GM21515 (cell line): Measurements from ENCODE around the gene CITED4.

Experiments
- ATAC-seq: cut with Tn5 transposase; IDR thresholded peaks from one replicate; pipeline ENCODE4 v1.9.1; 2021; ENCODE audit not compliant: unreplicated experiment

CITED4 gene

GRCh38 chr1:40837601-40838000 lies 24.6 kb downstream of the CITED4 start:
- ATAC-seq = no peak

- ATAC-seq = no peak
Measured at GRCh38 chr1:40836283-40836682, 25.9 kb downstream of the CITED4 start.

- ATAC-seq = no peak
Measured at GRCh38 chr1:40834968-40835545, 27.1 kb downstream of the CITED4 start.

- ATAC-seq = no peak
Measured at GRCh38 chr1:40833979-40834378, 28.2 kb downstream of the CITED4 start.

GRCh38 chr1:40831001-40831732 lies 31.0 kb downstream of the CITED4 start:
- ATAC-seq = no peak

- no peak for ATAC-seq
Measured at GRCh38 chr1:40830419-40830943, 31.7 kb downstream of the CITED4 start.

GRCh38 chr1:40829631-40830245 lies 32.4 kb downstream of the CITED4 start:
- ATAC-seq = no peak

- no peak for ATAC-seq
Measured at GRCh38 chr1:40825996-40826395, 36.2 kb downstream of the CITED4 start.

- no peak for ATAC-seq
Measured at GRCh38 chr1:40825435-40825788, 36.8 kb downstream of the CITED4 start.

- no peak for ATAC-seq
Measured at GRCh38 chr1:40824591-40825434, 37.4 kb downstream of the CITED4 start.

GRCh38 chr1:40823983-40824382 lies 38.2 kb downstream of the CITED4 start:
- no peak for ATAC-seq

GRCh38 chr1:40823345-40823744 lies 38.8 kb downstream of the CITED4 start:
- ATAC-seq = no peak

- ATAC-seq = no peak
Measured at GRCh38 chr1:40822890-40823289, 39.3 kb downstream of the CITED4 start.

- ATAC-seq = no peak
Measured at GRCh38 chr1:40820911-40821693, 41.1 kb downstream of the CITED4 start.

GRCh38 chr1:40820251-40820797 lies 41.8 kb downstream of the CITED4 start:
- no peak for ATAC-seq

- ATAC-seq = no peak
Measured at GRCh38 chr1:40819101-40819500, 43.1 kb downstream of the CITED4 start.

GRCh38 chr1:40818264-40818961 lies 43.8 kb downstream of the CITED4 start:
- ATAC-seq = peak; percentile 78

- no peak for ATAC-seq
Measured at GRCh38 chr1:40817791-40818263, 44.3 kb downstream of the CITED4 start.

- no peak for ATAC-seq
Measured at GRCh38 chr1:40815420-40815819, 46.7 kb downstream of the CITED4 start.
